Measurements from ENCODE around the gene LIPT2.

GRCh38 chr11:74493791-74494630 is 487 bp upstream of the LIPT2 start:
- TF ChIP-seq GATA2 (IDR thresholded peaks at IDR 0.05; ENCODE audit: insufficient read depth, insufficient read length, low read depth, low read length) = no peak
- TF ChIP-seq, protein P1, sequence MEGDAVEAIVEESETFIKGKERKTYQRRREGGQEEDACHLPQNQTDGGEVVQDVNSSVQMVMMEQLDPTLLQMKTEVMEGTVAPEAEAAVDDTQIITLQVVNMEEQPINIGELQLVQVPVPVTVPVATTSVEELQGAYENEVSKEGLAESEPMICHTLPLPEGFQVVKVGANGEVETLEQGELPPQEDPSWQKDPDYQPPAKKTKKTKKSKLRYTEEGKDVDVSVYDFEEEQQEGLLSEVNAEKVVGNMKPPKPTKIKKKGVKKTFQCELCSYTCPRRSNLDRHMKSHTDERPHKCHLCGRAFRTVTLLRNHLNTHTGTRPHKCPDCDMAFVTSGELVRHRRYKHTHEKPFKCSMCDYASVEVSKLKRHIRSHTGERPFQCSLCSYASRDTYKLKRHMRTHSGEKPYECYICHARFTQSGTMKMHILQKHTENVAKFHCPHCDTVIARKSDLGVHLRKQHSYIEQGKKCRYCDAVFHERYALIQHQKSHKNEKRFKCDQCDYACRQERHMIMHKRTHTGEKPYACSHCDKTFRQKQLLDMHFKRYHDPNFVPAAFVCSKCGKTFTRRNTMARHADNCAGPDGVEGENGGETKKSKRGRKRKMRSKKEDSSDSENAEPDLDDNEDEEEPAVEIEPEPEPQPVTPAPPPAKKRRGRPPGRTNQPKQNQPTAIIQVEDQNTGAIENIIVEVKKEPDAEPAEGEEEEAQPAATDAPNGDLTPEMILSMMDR (IDR thresholded peaks at IDR 0.05; ENCODE audit: extremely low read depth in 1 of 2, insufficient read depth in 1 of 2, low read depth in 1 of 2, low read length in 2 of 2) = no peak
- TF ChIP-seq EZH2 (IDR thresholded peaks at IDR 0.05; ENCODE audit: borderline replicate concordance, low read depth, low read length, severe bottlenecking) = no peak
- no peak for TF ChIP-seq POLR2A (IDR thresholded peaks at IDR 0.05; ENCODE audit: low read depth, low read length)
- TF ChIP-seq MYC (IDR thresholded peaks at IDR 0.05; ENCODE audit: low read depth, low read length) = no peak
- no peak for TF ChIP-seq POLR2AphosphoS5 (IDR thresholded peaks at IDR 0.05; ENCODE audit: insufficient read depth, low read depth, low read length)
